GM18867 (cell line): Measurements from ENCODE around the gene GPER1.
"Not testable (repeated sequence)": the region's sequence is repeated elsewhere in the genome, so short reads cannot be mapped to it uniquely, and the experiment has no call there.

Experiments
- ATAC-seq: cut with Tn5 transposase; IDR thresholded peaks from one replicate; pipeline ENCODE4 v1.9.1; 2021; ENCODE audit warnings: mild to moderate bottlenecking, moderate library complexity; ENCODE audit not compliant: unreplicated experiment

The GPER1 gene

GRCh38 chr7:1116383-1117008 is 28.6 kb downstream of the GPER1 start:
- ATAC-seq, result not testable (repeated sequence)

- ATAC-seq, result no peak
These were observed 29.5 kb downstream of the GPER1 start for GRCh38 chr7:1117321-1117928.

- ATAC-seq, result no peak
These were observed 31.3 kb downstream of the GPER1 start for GRCh38 chr7:1119201-1119600.

- ATAC-seq, result no peak
These were observed 32.9 kb downstream of the GPER1 start for GRCh38 chr7:1120791-1121190.

- no peak for ATAC-seq
These were observed 33.6 kb downstream of the GPER1 start for GRCh38 chr7:1121476-1121875.

- no peak for ATAC-seq
These were observed 34.2 kb downstream of the GPER1 start for GRCh38 chr7:1121886-1122831.

GRCh38 chr7:1122832-1123501 is 35.1 kb downstream of the GPER1 start:
- ATAC-seq, result no peak

GRCh38 chr7:1123715-1124114 is 35.8 kb downstream of the GPER1 start:
- no peak for ATAC-seq

- ATAC-seq, result no peak
These were observed 36.3 kb downstream of the GPER1 start for GRCh38 chr7:1124164-1124563.

GRCh38 chr7:1124816-1125602 is 37.1 kb downstream of the GPER1 start:
- ATAC-seq, result no peak

- no peak for ATAC-seq
These were observed 37.7 kb downstream of the GPER1 start for GRCh38 chr7:1125603-1125969.

GRCh38 chr7:1127001-1127400 is 39.1 kb downstream of the GPER1 start:
- no peak for ATAC-seq

- no peak for ATAC-seq
These were observed 41.5 kb downstream of the GPER1 start for GRCh38 chr7:1129431-1129830.

- no peak for ATAC-seq
These were observed 42.4 kb downstream of the GPER1 start for GRCh38 chr7:1130021-1130990.

GRCh38 chr7:1131471-1132265 is 43.8 kb downstream of the GPER1 start:
- ATAC-seq, result no peak

- ATAC-seq, result no peak
These were observed 47.0 kb downstream of the GPER1 start for GRCh38 chr7:1134951-1135350.

- no peak for ATAC-seq
These were observed 49.1 kb downstream of the GPER1 start for GRCh38 chr7:1136841-1137516.
